Subcutaneous adipose tissue (tissue), 4 donors: ENCODE results near the gene PGGT1B. TPM values are rescaled to one million over a fixed set of nuclear protein-coding genes. Genes with fewer than 3 reads are reported as not detected.

Experiments used
- small RNA-seq: library from RNA; depleted of rRNA; stranded (forward); fragments of <200 nt; gene quantifications from one replicate; pipeline ENCODE3, GENCODE V24; 2016
- total RNA-seq, 4 donors: library from RNA; depleted of rRNA; stranded (reverse); fragments of >200 nt; gene quantifications; one replicate each; pipeline ENCODE4 v1.1.0, GENCODE V29; 2016
- TF ChIP-seq, protein P1 (sequence below): fragments of 450-650 bp; IDR thresholded peaks from one replicate; pipeline ENCODE4 v1.5.1; 2016; ENCODE audit warnings: low read depth, mild to moderate bottlenecking, control low read depth, antibody characterized with exemption, moderate library complexity

Gene PGGT1B
- total RNA-seq, 4 donors from 2014 or later: 9.8 to 24.1 (median 11.3) TPM

DNA sequence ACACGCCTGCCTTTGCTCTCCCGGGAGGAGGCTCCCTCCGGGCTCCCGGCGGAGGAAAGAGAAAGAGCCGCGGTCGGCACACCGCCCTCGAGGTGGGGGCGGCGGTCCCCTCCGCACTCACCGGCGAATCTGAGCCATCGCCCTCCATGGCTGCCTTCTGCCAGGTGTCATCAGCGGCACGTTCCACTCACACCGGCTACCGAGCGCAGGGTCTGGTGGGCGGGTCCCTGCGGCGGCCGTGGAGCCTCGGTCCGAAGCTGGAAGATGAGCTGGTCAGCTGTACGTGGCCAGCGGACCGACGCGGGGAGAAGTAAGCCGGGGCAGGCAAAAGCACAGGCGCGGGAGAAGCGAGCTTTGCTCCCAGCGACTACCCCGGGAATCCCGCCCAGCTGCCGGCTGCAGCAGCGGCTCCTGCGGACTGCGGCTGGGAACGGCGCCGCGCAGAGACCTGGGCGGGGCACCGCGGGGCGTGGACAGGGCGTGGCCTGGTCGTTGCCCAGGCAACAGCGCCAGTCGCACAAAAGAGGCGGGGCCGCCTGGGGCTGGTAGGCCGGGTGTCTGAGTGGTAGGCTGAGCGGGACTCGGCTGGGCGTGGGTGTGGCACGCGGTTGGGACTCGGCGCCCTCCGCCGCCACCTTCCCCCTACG is 93.1 kb downstream of the PGGT1B start, which contains the start of gene TRIM36:
TRIM36 (minus strand) TSS at position 422 of the 647 bp plus-strand sequence; CDS start at position 148, 274 bp downstream.
- TF ChIP-seq, protein P1, sequence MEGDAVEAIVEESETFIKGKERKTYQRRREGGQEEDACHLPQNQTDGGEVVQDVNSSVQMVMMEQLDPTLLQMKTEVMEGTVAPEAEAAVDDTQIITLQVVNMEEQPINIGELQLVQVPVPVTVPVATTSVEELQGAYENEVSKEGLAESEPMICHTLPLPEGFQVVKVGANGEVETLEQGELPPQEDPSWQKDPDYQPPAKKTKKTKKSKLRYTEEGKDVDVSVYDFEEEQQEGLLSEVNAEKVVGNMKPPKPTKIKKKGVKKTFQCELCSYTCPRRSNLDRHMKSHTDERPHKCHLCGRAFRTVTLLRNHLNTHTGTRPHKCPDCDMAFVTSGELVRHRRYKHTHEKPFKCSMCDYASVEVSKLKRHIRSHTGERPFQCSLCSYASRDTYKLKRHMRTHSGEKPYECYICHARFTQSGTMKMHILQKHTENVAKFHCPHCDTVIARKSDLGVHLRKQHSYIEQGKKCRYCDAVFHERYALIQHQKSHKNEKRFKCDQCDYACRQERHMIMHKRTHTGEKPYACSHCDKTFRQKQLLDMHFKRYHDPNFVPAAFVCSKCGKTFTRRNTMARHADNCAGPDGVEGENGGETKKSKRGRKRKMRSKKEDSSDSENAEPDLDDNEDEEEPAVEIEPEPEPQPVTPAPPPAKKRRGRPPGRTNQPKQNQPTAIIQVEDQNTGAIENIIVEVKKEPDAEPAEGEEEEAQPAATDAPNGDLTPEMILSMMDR: no peak

DNA sequence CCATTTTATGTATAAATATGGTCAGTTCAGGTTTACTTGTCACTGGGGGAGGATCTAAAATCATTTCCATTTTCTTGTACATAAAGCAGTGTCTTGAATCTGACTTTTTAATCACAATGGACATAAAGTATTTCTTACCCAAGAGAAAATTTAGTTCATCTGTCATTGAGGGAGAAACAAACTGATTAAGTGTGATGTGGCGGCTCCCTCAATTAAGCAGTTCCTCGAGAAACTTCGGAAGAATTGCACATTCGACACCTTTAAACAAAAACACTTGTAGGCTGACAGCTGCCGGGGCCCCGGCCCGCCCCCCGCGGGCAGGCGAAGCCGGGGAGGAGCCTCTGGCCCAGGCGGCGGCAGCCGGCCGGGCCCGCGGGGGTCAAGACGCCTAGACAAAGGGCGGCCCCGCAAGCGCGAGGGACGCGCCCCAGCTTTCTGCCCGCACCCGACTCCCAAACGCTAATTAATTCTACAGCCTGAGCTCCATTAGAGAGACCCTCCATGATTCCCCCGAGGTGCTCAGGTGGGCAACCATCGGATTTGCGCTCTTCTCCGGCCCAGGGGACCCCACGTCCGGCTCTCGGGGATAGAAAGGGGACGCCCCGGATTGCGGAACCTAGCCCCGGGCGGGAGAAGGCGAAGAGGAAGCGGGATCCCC is 93.7 kb downstream of the PGGT1B start:
- TF ChIP-seq, protein P1: no peak

DNA sequence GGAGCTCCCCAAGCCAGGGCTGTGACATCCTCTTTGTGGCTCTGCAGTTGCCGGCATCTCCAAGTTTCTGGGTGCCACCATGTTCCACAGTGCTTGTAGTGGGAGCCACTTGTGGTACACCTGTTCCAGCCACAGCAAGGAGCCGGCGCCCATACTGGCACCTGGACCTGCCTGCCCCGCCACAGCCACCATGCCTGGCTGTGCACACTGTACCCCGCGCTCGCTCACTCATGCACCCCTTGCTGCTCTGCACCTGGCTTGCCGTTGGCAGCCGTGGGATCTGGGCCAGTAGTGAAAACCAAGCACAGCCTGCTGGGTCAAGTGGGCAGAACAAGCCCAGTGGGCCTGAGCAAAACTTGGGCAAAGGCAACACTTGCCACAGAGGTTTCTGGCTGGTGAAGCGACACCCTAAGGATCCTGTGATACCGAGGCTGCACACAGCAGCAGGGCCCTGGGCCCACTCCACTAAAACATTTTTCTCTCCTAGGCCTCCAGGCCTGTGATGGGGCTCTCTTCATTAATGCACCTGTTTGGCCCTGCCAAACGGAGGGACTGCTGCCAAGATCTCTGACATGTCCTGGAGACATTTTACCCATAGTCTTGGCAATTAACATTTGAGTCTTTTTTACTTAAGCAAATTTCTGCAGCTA is 95.8 kb downstream of the PGGT1B start:
- TF ChIP-seq, protein P1: no peak

DNA sequence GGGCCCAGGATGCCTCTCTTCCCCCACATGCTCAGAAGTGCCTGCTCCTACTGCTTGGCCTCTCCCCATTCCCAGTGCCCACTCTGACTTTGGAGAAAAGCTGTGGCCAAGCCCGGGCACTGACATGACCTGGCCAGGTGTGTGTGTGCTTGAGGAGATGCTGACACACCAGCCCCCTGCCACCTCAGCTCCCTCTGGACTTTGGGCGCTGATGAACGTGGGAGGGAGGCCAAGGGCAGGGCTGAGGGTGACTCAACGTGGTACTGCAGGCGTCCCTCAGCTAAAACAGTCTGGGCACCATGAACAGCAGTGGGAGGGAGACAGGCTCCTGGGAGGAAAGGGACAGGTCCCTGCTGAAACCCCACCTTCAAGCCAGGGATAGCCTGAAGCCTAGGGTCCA is 96.9 kb downstream of the PGGT1B start:
- TF ChIP-seq, protein P1: no peak

DNA sequence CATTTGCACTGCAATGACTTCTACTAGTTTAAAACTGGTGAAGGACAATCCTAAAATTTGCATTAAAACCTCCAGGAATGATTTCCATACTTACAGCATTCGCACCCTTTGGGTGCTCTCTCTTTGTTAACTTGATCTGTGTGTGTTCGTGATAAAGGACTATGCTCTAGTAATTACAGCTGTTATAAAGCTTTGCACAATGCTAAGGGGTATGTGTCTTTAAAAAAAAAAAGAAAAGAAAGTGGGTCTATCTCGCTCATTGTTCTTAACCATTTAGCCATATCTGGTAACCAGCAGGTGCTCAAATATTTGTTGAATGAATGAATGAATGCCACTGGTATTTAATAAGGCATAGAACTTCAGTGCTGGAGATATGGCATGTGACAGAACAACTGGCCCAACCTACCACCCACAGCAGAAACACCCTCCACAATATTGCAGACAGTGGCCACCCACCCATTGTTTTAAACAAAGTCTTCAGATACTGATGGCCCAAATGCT is 101.7 kb downstream of the PGGT1B start:
- TF ChIP-seq, protein P1: no peak

Small RNA genes within 50 kb of the gene (small RNA-seq; reads per million reads assigned to genes)
- gene HMGN1P15: not detected

Other genes with a start within 250 kb of the PGGT1B start
- gene TRIM36, start 93.0 kb downstream of the PGGT1B start, total RNA-seq: 1 to 10 TPM in 1 of 4 donors, under 1 TPM in 2, not detected in 1; 0.44 to 2.2 (median 0.98) TPM
- 10 to 100 TPM in 3 of 4 donors, 1 to 10 TPM in 1; 5.1 to 16.7 (median 14.5) TPM for gene CCDC112, start 33.8 kb upstream of the PGGT1B start, total RNA-seq